Spinal cord (tissue), 10 donors: ENCODE results near the gene TMEM150B. TPM values are rescaled to one million over a fixed set of nuclear protein-coding genes. Genes with fewer than 3 reads are reported as not detected.

Experiments used
- DNase-seq, 6 donors: peaks; one replicate each; pipeline versions ENCODE4 v3.0.0 to v3.0.0-alpha.2; 2013 to 2015; ENCODE audit warnings: low spot score in 6 of 6, low read depth in 4 of 6
- H3K27ac ChIP-seq: one replicate; pipeline ENCODE4 v1.5.1; 2013; ENCODE audit warnings: low read depth, low read length, control low read depth
- H3K27me3 ChIP-seq: one replicate; pipeline ENCODE4 v1.6.1; 2013; ENCODE audit warnings: low read length; ENCODE audit not compliant: control insufficient read depth, insufficient read depth
- H3K36me3 ChIP-seq: one replicate; pipeline ENCODE4 v1.6.1; 2013; ENCODE audit warnings: low read length; ENCODE audit not compliant: control insufficient read depth, insufficient read depth
- H3K4me1 ChIP-seq: one replicate; pipeline ENCODE4 v1.6.1; 2013; ENCODE audit warnings: low read length; ENCODE audit not compliant: control insufficient read depth, insufficient read depth
- H3K4me3 ChIP-seq: one replicate; pipeline ENCODE4 v1.5.1; 2013; ENCODE audit warnings: low read depth, low read length, control low read depth
- H3K9me3 ChIP-seq: one replicate; pipeline ENCODE4 v1.6.1; 2013; ENCODE audit warnings: low read length; ENCODE audit not compliant: control insufficient read depth, insufficient read depth
- WGBS: methylation state at CpG from one replicate; pipeline ENCODE4 v1.1.5; 2013; ENCODE audit warnings: missing lambda C conversion rate; ENCODE audit not compliant: insufficient coverage; 5-methylcytosine and 5-hydroxymethylcytosine counted together
- long read RNA-seq, 4 donors: transcript quantifications; one replicate each; lab custom pipeline, GENCODE V29; 2026
- polyA plus RNA-seq, 2 donors: library from polyadenylated mRNA; unstranded; fragments of 120-200 nt; gene quantifications; one replicate each; pipeline ENCODE4 v1.2.1, GENCODE V29; 2013; ENCODE audit not compliant: insufficient read length in 2 of 2
- total RNA-seq, 2 donors: library from RNA; depleted of rRNA in 1 of 2; stranded (reverse); fragments of 120-200 nt in 1 of 2; fragments of >200 nt in 1 of 2; gene quantifications; one replicate each; pipeline versions ENCODE4 v1.2.3 to v1.2.4, GENCODE V29; 2013 to 2014
- donor health status: healthy.

The TMEM150B gene
- under 1 TPM; 0.66 to 0.89 TPM for total RNA-seq
- under 1 TPM; 0.52 to 0.77 TPM for polyA plus RNA-seq
- long read RNA-seq, donor 1, result 0 reads
- long read RNA-seq, donor 2, result 0 reads
- long read RNA-seq, donor 3, result 0 reads
- long read RNA-seq, donor 4, result 0 reads

- Histone ChIP-seq H3K27ac (no peak within 1 kb of the TSS), H3K36me3 (no peaks in the 10 kb centered on the region), H3K9me3 (no peaks in the 10 kb centered on the region), H3K27me3 (no peaks in the 10 kb centered on the region), H3K4me1 (peaks cover 2% of the 10 kb centered on the region), H3K4me3 (no peak within 1 kb of the TSS)
- WGBS, result 87% methylated on average over 11 of the region's 14 CpGs
- no peak for DNase-seq
Measured at GRCh38 chr19:55325172-55325571, at the start of gene TMEM150B. TMEM150B (minus strand) TSS chr19:55325341; CDS start chr19:55321036, 4,305 bp downstream.

- no peaks in the 10 kb centered on the region for H3K36me3 ChIP-seq
- peaks cover 75% of the 10 kb centered on the region for H3K27me3 ChIP-seq
- no peak for DNase-seq
- H3K4me1 ChIP-seq, result peaks cover 42% of the 10 kb centered on the region
- H3K27ac ChIP-seq, result no peak overlapping the region
- no peak overlapping the region for H3K4me3 ChIP-seq
- H3K9me3 ChIP-seq, result no peaks in the 10 kb centered on the region
- 11% methylated on average over 23 of the region's 31 CpGs for WGBS
Measured at GRCh38 chr19:55373993-55374757, 49.0 kb upstream of the TMEM150B start.

GRCh38 chr19:55373306-55373992, 48.3 kb upstream of the TMEM150B start:
- Histone ChIP-seq H3K4me1 (peaks cover 49% of the 10 kb centered on the region), H3K9me3 (no peaks in the 10 kb centered on the region), H3K27me3 (peaks cover 82% of the 10 kb centered on the region), H3K27ac (no peak overlapping the region), H3K4me3 (no peak overlapping the region), H3K36me3 (no peaks in the 10 kb centered on the region)
- 52% methylated on average over 8 of the region's 9 CpGs for WGBS
- DNase-seq, result no peak

GRCh38 chr19:55372316-55373081, 47.4 kb upstream of the TMEM150B start:
- H3K4me1 ChIP-seq, result peaks cover 46% of the 10 kb centered on the region
- H3K27me3 ChIP-seq, result peaks cover 84% of the 10 kb centered on the region
- no peaks in the 10 kb centered on the region for H3K36me3 ChIP-seq
- H3K9me3 ChIP-seq, result no peaks in the 10 kb centered on the region
- H3K27ac ChIP-seq, result no peak overlapping the region
- 40% methylated on average over 21 of the region's 24 CpGs for WGBS
- DNase-seq, result no peak
- no peak overlapping the region for H3K4me3 ChIP-seq

GRCh38 chr19:55370305-55370988, 45.3 kb upstream of the TMEM150B start, which contains the start of gene IL11:
IL11 (minus strand) TSS chr19:55370463; CDS start chr19:55370310, 153 bp downstream.
- 7% methylated on average over 7 of the region's 32 CpGs for WGBS
- Histone ChIP-seq H3K4me1 (peaks cover 32% of the 10 kb centered on the region), H3K27me3 (peaks cover 67% of the 10 kb centered on the region), H3K9me3 (no peaks in the 10 kb centered on the region), H3K4me3 (peak within 1 kb of the TSS; percentile 26), H3K27ac (no peak within 1 kb of the TSS), H3K36me3 (no peaks in the 10 kb centered on the region)
- DNase-seq, result no peak

GRCh38 chr19:55369653-55370304, 44.6 kb upstream of the TMEM150B start:
- no peak overlapping the region for H3K27ac ChIP-seq
- H3K27me3 ChIP-seq, result peaks cover 66% of the 10 kb centered on the region
- under 1% methylated on average over 53 of the region's 59 CpGs for WGBS
- peak overlapping the region; percentile 26 for H3K4me3 ChIP-seq
- peaks cover 32% of the 10 kb centered on the region for H3K4me1 ChIP-seq
- no peaks in the 10 kb centered on the region for H3K9me3 ChIP-seq
- DNase-seq, result peak in 2 of 6 donors; percentile 63 to 78
- H3K36me3 ChIP-seq, result no peaks in the 10 kb centered on the region

- DNase-seq, result no peak
- H3K27me3 ChIP-seq, result peaks cover 59% of the 10 kb centered on the region
- H3K27ac ChIP-seq, result no peak overlapping the region
- no peak overlapping the region for H3K4me3 ChIP-seq
- H3K36me3 ChIP-seq, result no peaks in the 10 kb centered on the region
- peaks cover 27% of the 10 kb centered on the region for H3K4me1 ChIP-seq
- 8% methylated on average over 54 of the region's 54 CpGs for WGBS
- no peaks in the 10 kb centered on the region for H3K9me3 ChIP-seq
Measured at GRCh38 chr19:55368701-55369563, 43.8 kb upstream of the TMEM150B start.

- Histone ChIP-seq H3K27ac (no peak overlapping the region), H3K36me3 (no peaks in the 10 kb centered on the region), H3K9me3 (no peaks in the 10 kb centered on the region), H3K4me1 (peaks cover 23% of the 10 kb centered on the region), H3K27me3 (peaks cover 51% of the 10 kb centered on the region), H3K4me3 (no peak overlapping the region)
- 80% methylated on average over 16 of the region's 16 CpGs for WGBS
- no peak for DNase-seq
Measured at GRCh38 chr19:55368106-55368505, 43.0 kb upstream of the TMEM150B start.
